Thyroid gland (tissue), 4 donors: ENCODE data around the gene UBE2Q2.

Experiments used
- POLR2A ChIP-seq, 2 donors: fragments of 450-650 bp; IDR thresholded peaks; one replicate each; pipeline ENCODE4 v1.6.1; 2017; ENCODE audit warnings: antibody characterized with exemption in 2 of 2, mild to moderate bottlenecking in 2 of 2, moderate library complexity in 1 of 2
- TF ChIP-seq, protein P1 (sequence below), 6 experiments: fragments of 200-600 bp in 3 of 6; fragments of 450-650 bp in 3 of 6; sonication (generic) in 3 of 6; IDR thresholded peaks; one replicate each; pipeline ENCODE4 v1.5.1; 2016 to 2019; ENCODE audit warnings: antibody characterized with exemption in 6 of 6, mild to moderate bottlenecking in 2 of 6, inconsistent platforms in 1 of 6, moderate library complexity in 1 of 6

DNA sequence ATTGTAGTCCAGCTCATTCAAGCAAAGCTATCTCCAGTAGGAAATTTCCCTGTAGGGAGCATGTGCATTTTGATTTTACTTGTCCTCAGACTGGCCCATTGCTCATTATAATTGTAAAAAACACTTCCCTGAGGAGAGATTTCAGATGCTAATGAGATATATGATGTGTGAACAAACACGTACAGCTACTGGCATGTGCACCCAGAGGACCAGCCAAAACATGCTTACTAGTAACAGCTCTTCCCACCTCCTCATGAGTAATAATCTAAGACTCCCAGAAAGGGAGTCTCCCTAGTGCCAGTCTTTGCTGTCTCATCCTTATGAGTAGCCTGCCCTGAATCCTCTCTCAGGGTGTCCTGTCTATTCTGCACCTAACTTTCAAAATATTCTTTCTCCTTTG, 103.8 kb downstream of the UBE2Q2 start:
- TF ChIP-seq, protein P1, sequence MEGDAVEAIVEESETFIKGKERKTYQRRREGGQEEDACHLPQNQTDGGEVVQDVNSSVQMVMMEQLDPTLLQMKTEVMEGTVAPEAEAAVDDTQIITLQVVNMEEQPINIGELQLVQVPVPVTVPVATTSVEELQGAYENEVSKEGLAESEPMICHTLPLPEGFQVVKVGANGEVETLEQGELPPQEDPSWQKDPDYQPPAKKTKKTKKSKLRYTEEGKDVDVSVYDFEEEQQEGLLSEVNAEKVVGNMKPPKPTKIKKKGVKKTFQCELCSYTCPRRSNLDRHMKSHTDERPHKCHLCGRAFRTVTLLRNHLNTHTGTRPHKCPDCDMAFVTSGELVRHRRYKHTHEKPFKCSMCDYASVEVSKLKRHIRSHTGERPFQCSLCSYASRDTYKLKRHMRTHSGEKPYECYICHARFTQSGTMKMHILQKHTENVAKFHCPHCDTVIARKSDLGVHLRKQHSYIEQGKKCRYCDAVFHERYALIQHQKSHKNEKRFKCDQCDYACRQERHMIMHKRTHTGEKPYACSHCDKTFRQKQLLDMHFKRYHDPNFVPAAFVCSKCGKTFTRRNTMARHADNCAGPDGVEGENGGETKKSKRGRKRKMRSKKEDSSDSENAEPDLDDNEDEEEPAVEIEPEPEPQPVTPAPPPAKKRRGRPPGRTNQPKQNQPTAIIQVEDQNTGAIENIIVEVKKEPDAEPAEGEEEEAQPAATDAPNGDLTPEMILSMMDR (IDR thresholded peaks at IDR 0.05) = no peak
- no peak for TF ChIP-seq POLR2A (IDR thresholded peaks at IDR 0.05)
